HL-60/S4 (cell line): Measurements from ENCODE around the gene SUGCT.

Experiments
- in situ Hi-C: fragments of 300-500 bp; cut with MboI; formaldehyde crosslinking; loops from 2 replicates; pipeline ENCODE4 v1.14.3; 2022; ENCODE audit warnings: low sequenced_read_pairs

The SUGCT gene

GRCh38 chr7:40447345-40447744 lies 312.5 kb downstream of the SUGCT start:
- in situ Hi-C loops, result no loop called here

- in situ Hi-C loops, result no loop called here
Observed at GRCh38 chr7:40455485-40455884, 320.7 kb downstream of the SUGCT start.

- in situ Hi-C loops, result no loop called here
Observed at GRCh38 chr7:40457776-40458480, 323.1 kb downstream of the SUGCT start.

- in situ Hi-C loops, result no loop called here
Observed at GRCh38 chr7:40463446-40463845, 328.6 kb downstream of the SUGCT start.

- in situ Hi-C loops, result no loop called here
Observed at GRCh38 chr7:40468891-40469864, 334.4 kb downstream of the SUGCT start.

- in situ Hi-C loops, result no loop called here
Observed at GRCh38 chr7:40470091-40470592, 335.3 kb downstream of the SUGCT start.

- in situ Hi-C loops, result no loop called here
Observed at GRCh38 chr7:40470817-40471216, 336.0 kb downstream of the SUGCT start.

GRCh38 chr7:40471891-40472290 lies 337.1 kb downstream of the SUGCT start:
- in situ Hi-C loops, result no loop called here

GRCh38 chr7:40474790-40475680 lies 340.2 kb downstream of the SUGCT start:
- in situ Hi-C loops, result no loop called here

- in situ Hi-C loops, result no loop called here
Observed at GRCh38 chr7:40475681-40475982, 340.8 kb downstream of the SUGCT start.

- in situ Hi-C loops, result no loop called here
Observed at GRCh38 chr7:40477094-40477493, 342.3 kb downstream of the SUGCT start.

- in situ Hi-C loops, result no loop called here
Observed at GRCh38 chr7:40482845-40483244, 348.0 kb downstream of the SUGCT start.

GRCh38 chr7:40483630-40484029 lies 348.8 kb downstream of the SUGCT start:
- in situ Hi-C loops, result no loop called here

- in situ Hi-C loops, result no loop called here
Observed at GRCh38 chr7:40489844-40490602, 355.2 kb downstream of the SUGCT start.

GRCh38 chr7:40490603-40490924 lies 355.8 kb downstream of the SUGCT start:
- in situ Hi-C loops, result no loop called here

GRCh38 chr7:40492946-40493345 lies 358.1 kb downstream of the SUGCT start:
- in situ Hi-C loops, result no loop called here

- in situ Hi-C loops, result no loop called here
Observed at GRCh38 chr7:40493609-40494051, 358.8 kb downstream of the SUGCT start.

GRCh38 chr7:40498924-40499510 lies 364.2 kb downstream of the SUGCT start:
- in situ Hi-C loops, result no loop called here

GRCh38 chr7:40499718-40500117 lies 364.9 kb downstream of the SUGCT start:
- in situ Hi-C loops, result no loop called here

- in situ Hi-C loops, result no loop called here
Observed at GRCh38 chr7:40500219-40500618, 365.4 kb downstream of the SUGCT start.
